HG03064 (cell line): ENCODE measurements around the gene STX1A.
"Not testable (repeated sequence)": the region's sequence is repeated elsewhere in the genome, so short reads cannot be mapped to it uniquely, and the experiment has no call there.

Source experiments
- ATAC-seq: cut with Tn5 transposase; IDR thresholded peaks from one replicate; pipeline ENCODE4 v1.9.1; 2021; ENCODE audit warnings: low read depth; ENCODE audit not compliant: unreplicated experiment

The STX1A gene

DNA sequence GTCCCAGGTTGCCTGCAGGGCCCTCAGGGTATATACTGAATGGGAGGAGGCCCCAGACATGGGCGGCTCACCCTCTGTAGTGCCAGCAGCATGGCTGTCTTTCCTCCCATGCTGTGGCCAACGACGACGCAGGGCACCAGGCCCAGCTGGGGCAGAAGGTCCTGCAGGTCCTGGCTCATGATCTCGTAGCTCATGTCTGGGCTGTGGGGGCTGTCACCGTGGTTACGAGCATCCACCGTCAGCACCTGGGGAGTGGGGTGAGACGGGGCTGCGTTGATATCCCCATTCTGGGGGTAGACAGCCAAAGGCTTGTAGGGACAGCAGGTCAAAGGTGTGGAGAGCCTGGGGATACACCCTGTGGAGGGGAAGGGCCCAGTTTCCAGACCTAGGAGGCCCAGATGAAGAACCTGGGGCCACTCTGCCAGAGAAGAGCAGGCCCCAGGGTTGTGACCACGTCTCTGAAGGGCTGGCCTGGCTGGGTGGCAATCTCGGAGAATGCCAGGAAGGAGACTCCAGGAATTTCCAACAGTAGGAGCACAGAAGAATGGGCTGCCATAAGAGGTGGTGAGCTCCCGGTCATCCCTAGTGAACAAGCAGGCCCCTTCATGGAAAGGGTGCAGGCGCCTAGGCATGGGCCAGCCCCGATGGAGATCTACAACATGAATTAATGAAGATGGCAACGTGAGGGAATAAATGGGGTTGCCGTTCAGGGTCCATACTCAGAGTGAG is 18.2 kb upstream of the STX1A start:
- no peak for ATAC-seq

DNA sequence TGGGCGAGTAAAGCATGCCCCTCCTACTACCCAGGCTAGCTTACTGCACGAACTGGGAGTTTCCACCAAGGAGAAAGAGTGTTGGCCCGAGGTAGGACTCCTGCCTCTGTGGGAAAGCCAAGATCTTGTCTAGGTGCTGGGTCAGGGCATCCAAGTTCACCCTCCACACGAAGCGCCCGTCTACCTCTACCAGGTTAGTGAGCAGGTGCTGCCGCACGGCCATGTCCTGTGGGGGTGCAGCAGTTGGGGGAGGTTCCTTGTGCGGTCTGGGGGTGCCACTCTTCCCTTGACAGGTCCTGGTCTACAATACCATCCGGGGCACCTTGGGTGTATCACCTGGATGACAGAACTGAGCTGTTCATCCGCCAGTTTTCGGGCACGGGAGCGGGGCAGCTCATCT is 17.4 kb upstream of the STX1A start:
- no peak for ATAC-seq

DNA sequence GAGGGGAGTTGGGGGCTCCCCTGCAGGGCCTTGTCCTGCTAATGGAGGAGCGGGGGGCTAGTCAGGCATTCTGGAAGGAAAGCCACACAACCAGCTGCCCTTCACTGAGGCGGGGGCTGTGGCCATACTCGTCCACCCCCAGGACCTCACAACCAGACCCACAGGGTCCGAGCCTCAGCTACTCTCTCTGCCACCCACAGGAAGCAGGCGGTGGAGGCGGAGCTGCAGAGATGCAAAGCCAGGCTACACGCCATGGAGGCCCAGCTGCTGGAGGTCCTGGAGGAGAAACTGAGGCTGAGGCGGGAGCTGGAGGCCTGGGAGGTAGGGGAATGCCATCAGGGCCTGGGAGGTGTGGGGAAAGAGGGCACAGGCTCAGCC is 16.0 kb upstream of the STX1A start:
- no peak for ATAC-seq

DNA sequence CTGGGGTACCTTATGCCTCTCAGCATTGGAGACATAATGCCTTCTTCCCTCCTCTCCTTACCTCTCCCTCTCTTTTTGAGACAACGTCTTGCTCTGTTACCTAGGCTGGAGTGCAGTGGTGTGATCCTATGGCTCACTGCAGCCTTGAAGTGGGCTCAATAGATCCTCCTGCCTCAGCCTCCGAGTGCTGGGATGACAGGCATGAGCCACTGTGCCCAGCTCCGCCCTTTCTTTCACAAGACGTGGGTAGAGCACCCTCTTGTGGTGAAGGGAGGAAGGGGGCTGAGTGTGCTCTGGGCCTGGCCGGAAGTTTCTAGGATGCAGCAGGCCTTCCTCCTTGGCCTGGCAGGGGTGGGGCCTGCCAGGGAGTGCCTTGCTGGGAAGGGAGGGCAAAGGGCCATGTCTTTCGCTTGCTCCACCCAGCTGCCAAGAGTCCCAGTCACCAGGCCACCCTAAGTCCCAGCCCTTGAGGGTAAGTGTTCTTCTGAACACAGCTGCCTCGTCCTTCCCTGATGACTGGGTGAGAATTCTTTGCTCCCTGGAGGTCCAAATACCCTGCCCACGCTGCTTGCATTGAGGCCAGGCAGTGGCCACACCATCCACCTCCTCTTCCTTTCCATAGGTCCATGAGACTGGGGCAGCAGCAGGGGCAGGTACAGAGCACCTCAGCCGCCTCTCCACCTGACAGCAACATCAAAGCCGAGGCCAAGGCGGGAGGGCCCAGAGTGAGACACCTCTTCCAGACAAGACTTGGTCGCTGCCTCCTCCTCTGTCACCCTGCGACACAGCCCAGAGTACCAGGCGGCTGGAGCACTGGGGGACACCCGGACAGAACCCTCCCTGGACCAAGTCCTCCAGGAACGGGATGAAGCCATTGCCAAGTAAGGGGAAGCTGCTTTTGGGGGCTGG is 15.4 kb upstream of the STX1A start:
- ATAC-seq: no peak

DNA sequence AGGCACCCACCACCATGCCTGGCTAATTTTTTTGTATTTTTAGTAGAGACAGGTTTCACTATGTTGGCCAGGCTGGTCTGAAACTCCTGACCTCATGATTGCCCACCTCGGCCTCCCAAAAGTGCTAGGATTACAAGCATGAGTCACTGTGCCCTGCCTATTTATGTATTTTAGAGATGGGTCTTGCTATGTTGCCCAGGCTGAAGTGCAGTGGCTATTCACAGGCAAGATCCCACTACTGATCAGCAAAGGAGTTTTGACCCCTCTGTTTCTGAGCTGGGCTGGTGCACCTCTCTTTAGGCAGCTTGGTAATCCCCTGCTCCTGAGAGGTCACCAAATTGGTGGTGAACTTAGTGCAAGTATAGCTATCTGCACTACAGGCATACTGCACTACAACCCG is 12.9 kb upstream of the STX1A start:
- ATAC-seq: no peak

DNA sequence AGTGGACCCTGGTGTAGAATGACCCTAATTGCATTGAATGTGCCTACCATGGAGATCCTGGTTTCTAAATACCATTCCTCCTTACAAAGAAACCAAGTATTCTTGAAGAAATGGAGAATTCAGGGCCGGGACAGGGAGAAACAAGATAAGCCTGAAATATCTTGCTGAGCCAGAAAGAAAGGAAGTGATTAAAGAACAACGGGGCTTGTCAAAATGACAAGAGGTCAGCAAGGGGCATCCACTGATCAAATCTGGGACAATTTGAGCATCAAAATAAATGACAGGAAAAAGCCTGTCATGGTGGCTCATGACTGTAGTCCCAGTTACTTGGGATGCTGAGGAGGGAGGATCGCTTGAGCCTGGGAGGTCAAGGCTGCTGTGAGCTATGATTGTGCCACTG is 11.0 kb upstream of the STX1A start:
- ATAC-seq: no peak

DNA sequence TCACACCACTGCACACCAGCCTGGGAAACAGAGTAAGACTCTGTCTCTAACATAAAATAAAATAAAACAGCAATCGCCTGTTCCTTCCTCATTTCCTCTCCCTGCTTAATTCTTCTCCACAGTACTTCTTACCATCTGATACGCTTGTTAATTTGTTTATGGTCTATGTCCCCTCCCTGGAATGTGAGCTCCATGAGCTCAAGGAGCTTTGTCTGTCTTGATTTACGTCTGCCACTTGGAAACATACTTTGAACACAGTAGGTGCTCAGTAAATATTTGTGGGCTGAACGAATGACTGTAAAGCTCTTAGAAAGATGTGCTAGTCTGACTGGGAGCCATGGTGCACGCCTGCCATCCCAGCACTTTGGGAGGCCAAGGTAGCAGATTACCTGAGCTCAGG is 9.1 kb upstream of the STX1A start:
- no peak for ATAC-seq

DNA sequence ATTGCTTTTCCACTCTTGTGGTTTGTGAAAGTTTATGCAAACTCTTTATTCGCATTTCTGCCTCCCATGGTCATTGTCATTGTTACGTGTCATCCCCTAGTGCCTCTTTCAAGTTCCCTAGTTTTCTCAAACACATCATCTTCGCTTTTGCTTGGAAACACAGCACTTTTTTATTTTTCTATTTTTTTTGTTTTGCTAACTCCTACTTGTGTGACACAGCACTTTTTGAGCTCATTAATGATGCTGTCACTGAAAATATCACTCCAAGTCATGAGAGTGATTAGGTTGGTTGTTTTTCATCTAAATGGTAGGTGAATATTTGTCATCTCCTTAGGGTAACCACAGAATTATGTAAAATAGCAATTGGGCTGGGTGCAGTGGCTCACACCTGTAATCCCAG is 8.5 kb upstream of the STX1A start:
- no peak for ATAC-seq

DNA sequence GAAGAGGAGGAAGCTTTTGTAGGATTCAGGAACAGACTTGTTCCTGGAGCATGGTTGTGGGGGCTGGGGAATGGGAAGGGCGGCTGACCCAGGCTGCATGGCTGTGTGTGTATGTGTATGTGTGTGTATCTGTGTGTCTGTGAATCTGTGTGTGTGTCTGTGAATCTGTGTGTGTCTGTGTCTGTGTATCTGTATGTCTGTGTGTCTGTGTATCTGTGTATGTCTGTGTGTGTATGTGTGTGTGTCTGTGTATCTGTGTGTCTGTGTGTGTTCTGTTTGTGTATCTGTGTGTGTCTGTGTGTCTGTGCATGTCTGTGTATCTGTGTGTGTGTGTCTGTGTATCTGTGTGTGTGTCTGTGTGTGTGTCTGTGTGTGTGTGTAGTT is 6.6 kb upstream of the STX1A start:
- peak; percentile 35 for ATAC-seq

DNA sequence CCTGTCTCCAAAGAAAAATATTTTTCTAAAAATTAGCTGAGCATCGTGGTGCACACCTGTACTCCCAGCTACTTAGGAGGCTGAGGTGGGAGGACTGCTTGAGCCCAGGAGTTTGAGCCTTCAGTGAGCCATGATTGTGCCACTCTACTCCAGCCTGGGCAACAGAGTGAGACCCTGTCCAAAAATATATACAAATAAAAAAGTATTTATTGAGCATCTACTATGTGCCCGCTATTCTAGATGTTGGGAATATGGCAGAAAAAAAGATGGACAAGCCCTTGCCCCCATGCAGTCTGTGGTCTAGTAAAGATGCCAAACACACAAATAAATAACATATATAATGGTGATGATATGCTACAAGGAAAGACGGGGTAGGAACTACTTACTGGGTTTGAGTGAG is 4.3 kb upstream of the STX1A start:
- no peak for ATAC-seq

DNA sequence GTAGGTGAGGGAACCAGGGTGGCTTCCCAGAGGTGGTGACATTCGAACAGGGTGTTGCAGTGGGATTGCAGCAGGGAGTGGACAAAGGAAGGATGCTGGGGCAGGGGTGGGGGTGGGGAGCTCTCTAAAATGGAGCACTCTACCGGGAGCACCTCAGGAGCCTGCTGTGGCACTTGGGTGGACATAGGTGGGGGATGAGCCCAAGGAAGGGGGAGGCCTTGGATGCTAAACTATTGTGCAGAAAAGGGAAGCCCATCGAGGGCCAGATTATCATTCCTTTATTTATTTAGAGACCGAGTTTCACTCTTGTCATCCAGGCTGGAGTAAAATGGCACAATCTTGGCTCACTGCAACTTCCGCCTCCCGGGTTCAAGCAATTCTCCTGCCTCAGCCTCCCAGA is 3.3 kb upstream of the STX1A start:
- ATAC-seq: no peak

DNA sequence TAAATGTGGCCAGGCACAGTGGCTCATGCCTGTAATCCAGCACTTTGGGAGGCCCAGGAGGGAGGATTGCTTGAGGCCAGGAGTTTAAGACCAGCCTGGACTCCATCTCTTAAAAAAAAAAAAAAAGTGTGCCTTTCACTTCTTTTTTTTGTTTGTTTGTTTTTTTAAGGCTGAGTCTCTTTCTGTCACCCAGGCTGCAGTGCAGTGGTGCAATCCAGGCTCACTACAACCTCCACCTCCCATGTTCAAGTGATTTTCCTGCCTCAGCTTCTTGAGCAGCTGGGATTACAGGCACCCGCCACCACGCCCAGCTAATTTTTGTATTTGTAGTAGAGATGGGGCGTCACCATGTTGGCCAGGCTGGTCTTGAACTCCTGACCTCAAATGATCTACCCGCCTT is 2.7 kb upstream of the STX1A start:
- ATAC-seq: not testable (repeated sequence)

DNA sequence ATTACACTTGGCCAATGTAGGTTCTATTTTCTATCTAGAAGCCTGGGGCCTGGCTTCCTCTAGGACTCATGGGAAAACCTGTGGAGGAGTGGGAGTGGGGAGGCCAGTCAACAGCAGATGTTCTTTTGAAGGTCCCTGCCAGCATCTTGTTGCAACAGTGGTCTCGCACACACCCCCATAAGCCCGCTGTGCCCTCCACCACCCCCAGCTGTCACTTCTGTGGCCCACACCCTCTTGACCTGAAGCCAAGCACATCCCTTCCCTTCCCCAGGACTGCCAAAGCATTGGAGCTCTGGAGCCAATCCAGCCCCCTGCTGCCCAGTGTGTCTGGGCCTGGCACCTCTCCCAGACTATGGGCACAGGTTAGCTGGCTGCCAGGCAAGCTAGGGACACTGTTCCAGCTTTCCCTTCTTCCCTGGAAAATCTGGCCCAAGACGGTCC is 1.9 kb upstream of the STX1A start:
- no peak for ATAC-seq

DNA sequence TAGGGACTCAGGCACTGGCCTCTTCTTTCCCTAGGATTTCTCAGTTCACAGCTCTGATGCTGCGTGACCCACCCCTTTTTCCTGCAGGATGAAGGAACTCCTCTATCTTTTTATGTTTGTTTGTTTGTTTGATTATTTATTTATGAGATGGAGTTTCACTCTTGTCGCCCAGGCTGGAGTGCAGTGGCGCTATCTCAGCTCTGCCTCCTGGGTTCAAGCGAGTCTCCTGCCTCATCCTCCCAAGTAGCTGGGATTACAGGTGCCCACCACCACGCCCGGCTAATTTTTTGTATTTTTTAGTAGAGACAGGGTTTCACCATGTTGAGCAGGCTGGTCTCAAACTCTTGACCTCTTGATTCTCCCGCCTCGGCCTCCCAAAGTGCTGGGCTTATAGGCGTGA is 974 bp upstream of the STX1A start:
- not testable (repeated sequence) for ATAC-seq

DNA sequence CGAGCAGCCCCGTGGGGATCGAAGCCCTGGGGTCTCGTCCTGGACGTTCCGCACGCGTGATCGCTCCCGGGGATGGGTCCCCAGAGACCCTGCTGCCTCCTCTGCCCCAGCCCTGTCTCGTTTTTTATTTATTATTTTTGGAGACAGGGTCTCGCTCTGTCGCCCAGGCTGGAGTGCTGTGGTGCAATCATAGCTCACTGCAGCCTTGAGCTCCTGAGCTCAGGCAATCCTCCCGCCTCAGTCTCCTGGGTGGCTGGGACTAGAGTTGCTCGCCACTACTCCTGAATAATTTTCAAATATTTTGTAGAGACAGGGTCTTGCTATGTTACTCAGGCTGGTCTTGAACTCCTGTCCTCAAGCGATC is 319 bp upstream of the STX1A start:
- ATAC-seq: no peak

DNA sequence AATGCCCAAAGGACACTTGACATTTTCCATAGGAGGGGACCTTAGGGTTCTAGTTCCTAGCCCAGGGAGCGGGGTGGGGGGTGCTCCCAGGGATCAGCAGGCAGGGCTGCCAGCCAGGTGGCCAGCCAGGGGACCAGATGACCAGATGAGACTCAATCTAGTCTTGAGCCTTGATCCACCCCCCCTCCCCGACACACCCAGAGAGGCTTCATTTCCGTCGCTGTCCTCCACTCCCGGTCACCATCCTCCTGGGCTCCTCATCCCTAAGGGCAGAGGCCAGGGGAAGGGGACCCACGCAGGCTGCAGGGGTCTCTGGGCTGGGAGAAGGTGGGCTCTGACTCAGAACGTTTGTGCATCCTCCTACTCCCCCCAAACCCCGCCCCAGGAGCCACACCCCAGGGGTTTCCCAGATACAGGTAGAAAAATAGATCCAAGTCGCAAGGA is 1.0 kb downstream of the STX1A start:
- no peak for ATAC-seq

DNA sequence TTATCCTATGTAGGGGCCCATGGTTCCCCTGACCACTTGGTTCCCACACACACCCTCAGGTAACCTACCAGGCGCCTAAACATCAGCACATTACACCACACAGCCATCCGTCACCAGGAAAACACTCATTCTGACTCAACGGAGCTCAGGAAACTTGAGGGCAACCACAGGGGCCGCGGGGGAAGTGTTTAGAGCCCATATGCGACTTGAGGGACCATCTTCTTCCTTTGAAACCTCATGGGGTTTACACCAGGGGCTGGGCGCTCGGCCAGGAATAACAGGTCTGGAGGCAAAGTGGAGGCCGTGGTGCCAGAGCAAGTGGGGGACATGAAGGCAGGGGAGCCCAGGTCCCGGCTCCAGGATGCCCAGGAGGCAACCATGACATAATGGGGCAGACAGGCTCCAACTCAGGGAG is 1.5 kb downstream of the STX1A start:
- no peak for ATAC-seq

DNA sequence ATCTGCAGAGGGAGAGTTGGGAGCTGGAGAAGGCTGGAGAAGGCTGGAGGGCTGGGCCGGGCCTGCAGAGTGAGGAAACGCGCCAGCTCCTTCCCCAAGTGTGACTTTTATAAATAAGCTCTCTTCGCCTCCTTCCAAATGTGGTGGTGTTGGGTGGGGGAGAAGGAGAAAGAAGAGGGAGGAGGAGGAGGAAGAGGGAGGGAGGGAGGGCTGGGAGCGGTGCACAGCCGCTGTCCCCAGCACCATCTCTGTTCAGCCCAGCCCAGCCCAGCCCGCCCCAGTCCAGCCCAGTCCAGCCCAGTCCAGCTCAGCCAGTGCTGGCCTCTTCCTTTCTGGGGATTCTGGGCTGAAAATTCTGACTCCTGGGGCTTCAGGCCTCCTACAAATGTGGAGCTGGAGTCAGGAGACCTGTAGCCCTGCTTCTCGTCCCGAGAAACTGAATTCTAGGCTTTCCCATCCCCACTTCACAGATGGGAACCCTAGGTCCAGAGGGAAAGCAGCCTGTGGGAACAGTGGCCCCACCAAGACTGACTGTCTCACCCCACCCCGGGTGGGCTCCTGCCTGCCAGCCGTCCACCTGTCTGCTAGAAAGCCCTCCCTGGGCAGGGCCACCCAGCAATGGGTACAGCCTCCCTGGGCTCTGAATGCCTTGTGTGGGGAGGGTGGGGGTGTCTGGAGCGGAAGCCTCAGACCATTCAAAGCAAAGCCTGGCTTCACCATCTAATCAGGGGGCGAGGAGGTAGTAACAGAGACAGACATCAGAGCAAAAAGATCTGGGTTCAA is 2.3 kb downstream of the STX1A start:
- no peak for ATAC-seq

DNA sequence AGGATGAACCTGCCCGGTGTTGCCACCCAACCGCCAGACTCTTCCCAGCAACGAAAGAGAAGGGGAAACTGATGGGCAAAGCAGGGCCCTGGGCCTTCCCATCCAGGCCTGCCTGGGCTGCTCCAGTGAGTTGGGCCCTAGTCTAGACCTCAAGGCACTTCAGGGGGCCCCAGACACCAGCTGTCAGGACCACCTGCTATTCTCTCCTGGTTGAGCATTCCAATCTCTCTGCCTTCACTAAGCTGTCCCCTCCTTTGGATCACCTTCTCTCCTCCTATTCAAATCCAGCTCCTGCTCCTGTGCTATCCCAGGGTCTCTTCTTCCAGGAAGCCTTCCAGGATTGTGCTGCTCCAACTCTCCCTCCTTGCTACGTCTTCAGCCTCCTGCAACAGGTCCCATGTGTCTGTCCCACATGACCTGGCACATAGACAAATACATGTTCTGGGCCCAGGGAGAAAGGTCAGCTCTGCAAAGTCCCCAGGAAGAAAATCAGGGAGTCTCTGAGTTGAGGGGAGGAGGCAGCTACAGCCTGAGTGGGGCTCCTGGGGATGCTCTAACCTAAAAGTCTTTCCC is 3.1 kb downstream of the STX1A start:
- ATAC-seq: no peak

DNA sequence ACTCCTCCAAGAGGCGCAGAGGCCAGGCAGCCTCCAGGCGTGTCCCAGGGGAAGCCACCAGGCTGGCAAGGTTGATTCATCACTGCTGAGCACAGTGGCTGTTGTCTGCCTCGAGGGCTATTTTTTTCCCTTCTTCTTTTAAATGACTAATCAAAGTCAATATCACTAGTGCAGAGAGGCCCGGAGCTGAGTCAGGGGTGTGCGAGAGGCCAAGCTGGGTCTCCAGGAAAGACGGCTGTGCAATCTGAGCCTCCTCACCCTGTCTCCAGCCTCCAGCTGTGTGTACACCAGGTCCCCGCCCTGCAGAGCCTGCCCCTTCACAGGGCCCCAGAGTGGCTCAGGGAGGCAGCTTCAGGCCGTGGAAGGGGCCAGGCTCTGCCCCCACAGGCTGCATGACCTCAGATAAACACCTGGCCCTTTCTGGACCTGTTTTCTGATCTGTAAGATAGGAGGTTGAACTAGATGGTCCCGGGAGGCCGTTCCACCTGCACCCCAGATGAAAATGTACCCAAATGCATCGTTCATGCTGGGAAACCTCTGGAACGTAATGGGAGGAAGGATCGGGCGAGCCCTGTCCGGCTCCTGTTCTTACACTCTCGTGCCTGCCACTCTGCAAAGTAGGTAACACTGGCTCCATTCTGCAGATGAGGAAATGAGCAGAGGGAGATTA is 3.7 kb downstream of the STX1A start:
- no peak for ATAC-seq
